Medulla oblongata (tissue), 1 donor: ENCODE measurements around the gene ALS2.
"Not testable (repeated sequence)": the region's sequence is repeated elsewhere in the genome, so short reads cannot be mapped to it uniquely, and the experiment has no call there.

Source experiments
- DNase-seq: peaks from one replicate; pipeline ENCODE4 v3.0.0-alpha.2; 2015; ENCODE audit errors: extremely low spot score

Gene ALS2

DNA sequence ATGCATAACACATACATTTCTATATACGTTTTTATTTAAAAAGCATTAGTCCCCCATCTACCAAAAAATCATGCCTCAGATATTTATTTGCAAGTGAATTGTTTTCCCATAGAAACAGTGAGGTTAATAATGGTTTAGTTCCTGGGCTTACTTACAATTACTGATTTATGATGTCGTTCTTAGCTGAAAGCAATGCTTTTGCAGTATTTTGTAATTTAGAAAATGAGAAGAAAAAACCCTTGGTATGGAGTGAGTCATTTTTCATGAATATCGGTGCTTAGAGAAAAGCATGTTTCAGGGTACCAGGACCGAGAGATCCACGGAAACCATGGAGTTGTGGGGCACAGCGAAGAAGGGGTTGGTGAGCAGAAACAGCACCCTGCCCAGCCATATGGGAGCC is 13.6 kb upstream of the ALS2 start:
- DNase-seq = no peak

DNA sequence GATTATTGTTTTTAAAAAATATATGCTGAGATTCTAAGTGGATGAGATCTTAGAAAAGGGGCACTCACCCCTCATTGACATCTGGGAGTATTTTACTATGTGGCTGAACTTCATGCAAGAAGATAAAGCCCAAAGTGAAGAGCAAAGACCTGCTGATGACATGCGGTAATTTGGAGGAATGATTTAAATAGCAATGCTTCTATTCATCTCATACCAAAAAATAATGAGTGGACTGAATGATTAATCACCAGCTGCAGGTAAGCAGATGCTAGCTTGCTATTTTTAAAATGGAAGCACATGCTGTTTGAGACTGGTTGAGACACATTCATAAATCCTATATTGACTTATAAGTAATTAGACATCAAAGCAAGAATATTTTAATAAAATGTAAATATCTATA is 12.9 kb upstream of the ALS2 start:
- DNase-seq = no peak

DNA sequence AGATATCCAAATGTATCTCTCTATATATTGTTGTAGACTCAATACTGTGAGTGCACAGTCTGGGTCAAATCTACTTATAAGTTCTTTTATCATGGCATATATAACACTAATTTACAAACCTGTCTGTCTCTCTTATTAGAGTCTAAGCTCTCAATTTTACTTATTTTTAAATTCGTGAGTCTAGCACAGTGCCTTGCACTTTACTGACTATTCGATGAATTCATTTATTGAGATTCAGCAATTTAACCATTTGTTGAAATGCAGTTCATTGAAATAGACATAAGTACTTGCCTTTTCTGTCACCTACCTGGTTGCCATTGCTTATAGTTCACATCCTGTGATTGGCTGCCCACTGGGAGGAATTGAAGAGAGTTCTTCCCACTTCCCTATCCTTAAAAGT is 10.3 kb upstream of the ALS2 start:
- DNase-seq = no peak

DNA sequence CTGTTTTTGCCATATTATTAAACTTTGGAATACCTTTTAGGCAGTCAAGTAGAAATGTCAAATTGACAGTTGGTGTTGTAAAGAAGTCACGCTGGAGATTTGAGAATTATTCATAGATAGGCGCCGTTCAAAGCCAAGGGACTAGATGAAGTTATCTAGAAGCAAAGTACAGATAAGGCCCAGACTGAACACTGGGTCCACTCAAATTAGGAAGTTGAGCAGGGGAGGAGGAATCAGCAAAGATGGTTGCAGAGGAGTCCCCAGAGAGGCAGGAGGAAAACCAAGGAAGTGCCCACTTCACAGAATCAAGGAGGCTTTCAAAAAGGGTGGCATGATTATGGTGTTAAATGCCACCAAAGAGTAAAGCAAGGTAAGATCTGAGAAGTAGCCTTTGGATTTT is 9.6 kb upstream of the ALS2 start:
- no peak for DNase-seq

DNA sequence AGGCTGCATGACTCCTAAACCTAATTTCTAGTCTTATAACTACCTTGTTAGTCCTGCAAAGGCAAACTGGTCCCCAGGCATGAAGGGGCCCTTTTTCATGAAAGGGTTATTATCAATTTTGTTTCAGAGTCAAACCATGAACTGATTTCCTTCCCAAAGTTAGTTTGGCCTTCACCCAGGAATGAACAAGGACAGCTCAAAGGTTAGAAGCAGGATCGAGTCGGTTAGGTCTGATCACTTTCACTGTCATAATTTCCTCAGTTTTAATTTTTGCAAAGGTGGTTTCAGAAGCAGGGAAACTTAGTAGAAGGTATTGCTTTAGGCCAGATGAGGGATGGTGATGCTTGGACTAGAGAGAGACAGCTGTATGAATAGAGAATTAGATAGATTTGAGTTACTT is 8.7 kb upstream of the ALS2 start:
- DNase-seq = no peak

DNA sequence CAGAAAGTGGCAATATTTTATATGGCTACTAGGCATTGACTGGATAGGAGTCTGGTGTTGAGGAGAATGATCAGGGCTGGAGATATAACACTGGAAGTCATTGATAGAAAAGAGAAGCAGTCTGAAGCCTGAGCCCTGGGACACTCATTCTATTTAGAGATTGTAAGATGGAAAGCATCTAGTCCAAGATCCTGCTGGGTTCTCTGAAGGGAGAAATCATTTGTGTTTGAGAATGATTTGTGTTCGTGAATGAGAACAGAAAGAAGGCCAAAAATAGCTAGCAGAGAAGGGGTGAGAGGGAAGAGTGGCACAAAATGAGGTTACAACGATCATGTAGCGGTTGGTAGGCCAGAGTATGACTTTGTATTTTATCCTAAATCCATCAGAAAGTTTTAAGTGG is 7.6 kb upstream of the ALS2 start:
- no peak for DNase-seq

DNA sequence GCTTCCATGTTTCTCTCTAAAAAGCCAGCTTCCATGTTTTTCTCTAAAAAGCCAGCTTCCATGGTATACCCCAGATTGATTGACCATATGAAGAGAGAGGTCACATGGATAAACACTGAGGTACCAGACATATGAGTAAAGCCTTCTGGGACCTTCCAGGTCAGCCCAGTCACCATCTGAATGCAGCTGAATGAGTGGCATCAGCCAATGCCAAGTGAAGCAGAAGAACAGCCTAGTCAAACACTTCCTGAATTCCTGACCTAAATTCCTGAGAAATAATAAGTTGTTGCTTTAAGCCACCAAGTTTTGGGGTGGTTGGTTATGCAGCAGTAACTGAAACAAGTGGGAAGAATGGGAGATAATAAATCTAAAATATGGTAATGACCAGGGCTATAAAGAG is 5.7 kb upstream of the ALS2 start:
- no peak for DNase-seq

DNA sequence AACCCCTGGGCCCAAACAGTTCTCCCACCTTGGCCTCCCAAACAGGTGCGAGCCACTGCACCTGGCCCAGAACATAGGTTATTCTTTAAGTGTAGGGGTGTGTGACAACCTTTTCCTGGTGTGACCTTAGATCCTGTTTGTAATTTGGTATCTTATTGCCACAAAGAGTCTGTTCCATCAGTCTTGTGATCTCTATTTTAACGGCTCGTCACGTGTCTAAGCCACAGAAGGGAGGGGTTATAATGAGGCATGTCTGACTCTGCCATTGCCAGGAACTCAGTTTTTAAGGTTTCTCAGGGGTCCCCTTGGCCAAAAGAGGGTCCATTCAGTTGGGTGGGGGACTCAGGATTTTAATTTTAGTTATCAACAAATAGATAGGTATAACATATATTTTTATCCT is 4.4 kb upstream of the ALS2 start:
- DNase-seq = no peak

DNA sequence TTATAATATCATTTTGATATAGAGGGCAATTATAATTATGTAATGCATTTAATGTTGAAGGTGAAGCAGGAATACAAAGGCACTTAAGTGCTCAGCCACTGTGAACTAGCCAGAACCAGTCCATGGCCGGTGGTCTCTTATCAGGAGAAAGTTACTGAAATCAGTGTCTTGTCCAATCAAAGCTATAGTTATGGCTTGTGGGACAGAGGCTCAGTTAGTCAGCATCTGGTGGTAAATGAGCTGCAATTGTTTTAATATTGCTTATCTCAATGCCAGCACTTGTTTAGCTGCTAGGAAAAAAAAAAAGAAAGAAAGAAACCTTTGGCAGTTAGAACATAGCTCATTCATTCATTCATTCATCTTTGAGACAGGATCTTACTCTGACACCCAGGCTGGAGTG is 3.8 kb upstream of the ALS2 start:
- no peak for DNase-seq

DNA sequence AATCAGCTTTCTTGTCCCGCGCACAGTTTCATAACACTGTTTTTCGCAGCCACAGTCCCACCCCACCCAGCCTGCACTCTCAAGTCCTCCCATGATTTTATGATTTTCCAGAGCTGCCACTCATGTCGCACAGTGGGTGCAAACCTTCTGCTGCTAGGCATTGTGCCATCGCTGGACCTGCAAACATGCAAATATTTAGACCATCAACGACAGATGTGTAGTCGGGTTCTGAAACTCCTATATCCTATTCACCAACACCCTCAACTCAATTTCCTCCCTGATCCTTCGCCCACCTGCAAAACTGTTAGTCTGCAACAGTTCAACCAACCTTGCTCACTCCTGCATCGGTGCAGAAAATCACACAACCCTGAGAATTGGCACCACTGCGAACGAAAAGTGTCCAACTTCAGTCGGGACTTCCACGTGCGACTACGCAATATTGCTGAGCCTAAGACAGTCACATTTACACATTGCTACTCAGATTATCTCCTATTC is 871 bp upstream of the ALS2 start:
- DNase-seq = peak; percentile 27

DNA sequence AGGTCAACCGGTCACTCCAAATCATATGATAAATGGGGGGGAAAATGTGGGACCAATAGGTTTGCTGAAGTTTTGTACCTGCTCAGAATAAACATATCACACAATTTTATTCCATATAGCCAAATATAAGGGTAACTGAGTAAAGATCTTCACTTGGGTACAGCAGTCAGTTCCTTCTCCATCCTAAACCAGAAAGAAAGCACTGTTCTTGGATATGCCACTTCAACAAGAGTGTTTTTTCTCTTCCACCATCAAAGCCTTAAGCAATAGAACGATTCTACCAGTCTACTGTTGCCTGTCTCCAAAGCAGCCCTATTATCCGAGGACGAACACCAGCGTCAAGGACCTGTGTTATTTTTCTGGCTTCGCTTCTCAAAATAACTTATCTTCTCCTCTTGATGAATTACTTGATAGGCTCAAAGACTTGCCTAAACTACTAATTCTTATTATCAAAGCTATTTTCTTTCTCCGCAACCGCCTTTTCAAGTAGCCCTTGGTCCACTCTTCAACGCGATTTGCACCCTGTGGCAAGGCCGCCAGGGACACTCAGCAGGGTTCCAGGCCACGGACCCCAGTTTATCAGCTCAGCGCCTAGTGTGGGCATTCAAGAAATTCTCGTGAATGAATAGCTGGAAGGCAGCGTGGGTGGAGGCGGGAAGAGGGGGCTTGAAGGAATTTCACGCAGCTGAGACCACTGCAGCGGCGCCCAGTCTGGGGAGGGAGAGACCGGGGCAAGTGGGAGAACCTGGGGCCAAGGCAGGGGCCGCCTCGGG is 646 bp downstream of the ALS2 start:
- DNase-seq = peak; percentile 22

DNA sequence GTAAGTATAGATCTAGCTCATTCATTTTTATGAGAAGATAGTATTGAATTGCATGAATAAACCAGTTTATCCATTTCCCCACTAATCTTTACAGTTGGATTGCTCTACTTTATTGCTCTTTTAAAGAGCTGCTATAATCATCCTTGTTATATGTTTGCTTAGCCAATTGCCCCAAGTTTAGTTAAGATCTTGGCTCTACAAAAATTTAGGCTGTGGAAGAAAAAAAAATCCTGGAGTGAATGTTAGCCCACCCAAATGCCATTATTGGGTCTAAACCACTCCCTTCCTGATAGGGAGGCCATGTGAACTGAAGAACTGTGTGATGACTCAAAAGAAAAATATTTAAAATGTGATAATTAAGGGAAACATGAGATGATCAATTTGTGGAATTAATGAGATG is 2.9 kb downstream of the ALS2 start:
- DNase-seq = no peak

DNA sequence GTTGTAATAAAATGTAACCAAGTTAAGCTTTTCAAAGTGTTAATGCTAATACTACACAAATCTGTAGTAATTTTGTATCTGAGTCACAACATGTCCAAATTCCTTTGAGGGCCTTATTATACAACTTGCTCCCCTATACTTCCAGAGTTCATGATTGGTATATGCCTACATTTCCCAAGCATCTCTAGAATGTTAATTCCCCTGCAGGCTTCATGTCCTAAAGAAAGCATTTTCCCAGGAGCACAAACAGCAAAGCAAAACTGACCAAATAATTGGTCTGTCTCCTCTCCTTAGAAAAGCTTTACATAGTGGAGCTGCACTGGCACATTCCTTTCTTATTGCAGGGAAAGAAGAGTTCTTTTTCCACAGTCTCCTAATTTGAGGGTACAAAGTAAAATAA is 3.7 kb downstream of the ALS2 start:
- no peak for DNase-seq

DNA sequence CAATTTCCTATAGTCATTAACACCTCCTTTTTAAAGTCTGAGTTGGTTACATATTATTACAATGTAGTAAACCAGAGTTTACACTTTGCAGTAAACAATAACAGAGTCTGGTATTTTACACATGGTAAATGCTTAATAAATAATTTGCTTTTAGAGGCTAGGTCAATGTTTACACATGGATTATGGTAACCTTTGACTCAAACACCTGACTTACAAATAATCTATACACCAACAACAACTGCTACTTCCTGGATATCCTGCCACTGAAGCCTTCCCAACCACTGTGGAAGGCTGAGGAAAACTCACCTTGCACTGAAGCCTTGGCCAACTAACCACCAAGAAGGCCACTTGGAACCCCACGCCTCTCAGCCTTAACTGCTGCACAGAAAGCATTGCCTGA is 5.4 kb downstream of the ALS2 start:
- DNase-seq = no peak

DNA sequence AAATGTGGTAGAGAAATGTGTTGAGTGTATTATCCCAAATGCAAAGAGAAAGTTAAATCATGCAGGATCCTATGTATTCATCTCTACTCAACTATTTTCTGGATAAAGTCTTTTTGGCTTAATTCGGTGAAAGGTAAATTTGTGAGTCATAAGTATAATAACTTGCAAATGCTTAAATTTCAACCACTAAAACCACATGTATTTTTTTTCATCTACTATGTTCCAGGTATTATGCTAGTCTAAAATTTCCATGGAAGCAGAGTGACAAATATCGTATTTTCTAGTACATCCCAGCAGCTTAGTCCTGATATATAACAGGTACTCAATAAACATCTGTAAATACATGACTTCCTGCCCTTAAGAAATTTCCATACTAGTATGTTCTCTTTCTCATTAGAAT is 6.2 kb downstream of the ALS2 start:
- no peak for DNase-seq

DNA sequence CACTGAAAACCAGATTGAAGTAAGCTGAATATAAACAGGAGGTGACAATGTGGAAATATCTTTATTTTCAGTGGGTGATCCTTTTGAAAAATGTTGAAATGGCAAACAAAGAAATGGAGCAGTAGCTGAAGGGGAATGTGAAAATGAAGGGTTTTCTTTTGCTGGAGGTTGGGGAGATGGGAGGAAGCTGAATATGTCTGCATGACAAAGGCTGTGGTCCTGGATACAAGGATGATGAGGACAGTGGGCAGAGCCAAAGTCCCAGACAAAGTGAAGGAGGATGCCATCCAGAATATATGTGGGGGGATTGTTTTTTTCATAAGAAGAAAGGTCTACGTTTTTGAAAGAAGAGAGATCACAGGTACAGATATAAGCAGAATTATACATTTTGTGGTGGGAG is 6.7 kb downstream of the ALS2 start:
- DNase-seq = no peak

DNA sequence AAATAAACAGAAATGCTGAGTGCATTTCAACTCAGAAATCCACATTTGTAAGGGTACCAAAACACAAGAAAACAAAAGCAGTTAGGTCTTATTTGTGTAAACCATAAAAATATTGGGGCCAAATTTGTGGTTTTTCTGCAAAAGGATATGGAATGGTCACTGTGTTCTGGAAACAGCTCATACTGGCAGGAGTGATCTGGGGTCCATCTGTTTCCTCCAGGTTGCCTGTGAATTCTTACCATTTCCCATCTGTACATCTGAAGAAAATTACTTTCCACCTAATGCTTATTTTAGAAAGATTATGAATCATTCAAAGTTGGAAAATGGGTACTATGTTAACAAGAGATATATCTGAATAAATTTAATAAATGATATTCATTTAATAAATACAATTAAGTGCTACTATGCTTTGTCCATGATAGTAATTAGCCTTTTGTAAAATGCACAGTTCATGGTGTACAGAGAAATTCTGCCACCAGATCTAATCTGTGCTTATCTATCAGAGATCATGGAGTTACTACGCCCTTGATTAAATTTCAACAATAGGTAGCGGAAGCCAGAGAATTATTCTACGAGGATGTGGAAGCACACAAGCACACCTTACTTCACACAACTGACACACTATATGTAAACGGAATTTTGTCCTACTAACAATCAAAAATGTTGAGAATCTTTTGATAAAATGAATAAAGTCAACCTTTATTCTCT is 10.9 kb downstream of the ALS2 start:
- DNase-seq = no peak

DNA sequence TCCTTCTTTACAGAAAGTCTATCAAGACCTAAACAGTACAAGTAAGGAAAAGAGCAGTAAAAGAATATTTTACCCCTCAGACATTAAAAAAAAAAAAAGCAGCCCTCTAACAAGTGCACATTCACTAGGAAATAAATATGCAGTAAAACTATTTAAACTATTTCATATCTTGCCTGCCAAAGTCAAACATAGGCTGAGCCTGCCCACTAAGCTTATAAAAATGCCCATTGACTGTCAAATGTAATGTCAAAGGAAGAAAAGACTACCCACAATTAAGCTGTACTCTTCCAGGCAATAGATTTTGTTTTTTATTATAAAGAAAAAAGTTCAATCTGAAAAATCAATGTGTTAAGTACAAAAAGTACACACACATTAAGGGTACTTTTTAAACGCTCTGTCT is 11.8 kb downstream of the ALS2 start:
- DNase-seq = no peak

DNA sequence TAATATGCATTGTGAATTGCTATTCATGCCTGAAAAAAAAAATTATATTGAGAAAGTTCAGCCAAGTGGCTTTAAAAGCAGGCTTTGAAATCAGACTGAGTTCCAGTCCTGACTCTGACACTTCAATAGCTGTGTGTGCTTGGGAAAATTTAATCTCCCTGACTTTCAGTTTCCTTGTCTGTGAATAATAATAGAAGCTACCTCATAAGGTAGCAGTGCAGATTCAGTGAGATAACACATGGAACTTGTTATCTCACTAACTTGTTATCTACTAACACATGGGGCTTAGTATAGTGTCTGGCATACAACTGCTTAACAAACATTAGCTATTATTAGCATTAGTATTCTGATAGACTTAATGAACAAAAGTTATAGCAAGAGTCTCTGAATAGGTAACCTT is 14.9 kb downstream of the ALS2 start:
- DNase-seq = no peak

DNA sequence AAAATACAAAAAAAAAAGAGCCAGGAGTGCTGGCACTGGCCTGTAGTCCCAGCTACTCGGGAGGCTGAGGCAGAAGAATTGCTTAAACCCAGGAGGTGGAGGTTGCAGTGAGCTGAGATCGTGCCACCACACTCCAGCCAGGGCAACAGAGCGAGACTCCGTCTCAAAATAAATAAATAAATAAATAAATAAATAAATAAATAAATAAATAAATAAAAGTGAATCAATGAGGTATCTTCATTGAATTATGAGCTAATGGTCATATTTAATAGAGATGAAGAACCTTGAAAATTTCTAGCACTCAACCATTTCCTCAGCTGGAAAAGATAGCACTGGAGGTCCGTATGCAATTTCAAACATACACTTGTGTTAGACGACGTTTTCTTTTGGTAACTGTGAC is 16.3 kb downstream of the ALS2 start:
- DNase-seq = not testable (repeated sequence)

DNA sequence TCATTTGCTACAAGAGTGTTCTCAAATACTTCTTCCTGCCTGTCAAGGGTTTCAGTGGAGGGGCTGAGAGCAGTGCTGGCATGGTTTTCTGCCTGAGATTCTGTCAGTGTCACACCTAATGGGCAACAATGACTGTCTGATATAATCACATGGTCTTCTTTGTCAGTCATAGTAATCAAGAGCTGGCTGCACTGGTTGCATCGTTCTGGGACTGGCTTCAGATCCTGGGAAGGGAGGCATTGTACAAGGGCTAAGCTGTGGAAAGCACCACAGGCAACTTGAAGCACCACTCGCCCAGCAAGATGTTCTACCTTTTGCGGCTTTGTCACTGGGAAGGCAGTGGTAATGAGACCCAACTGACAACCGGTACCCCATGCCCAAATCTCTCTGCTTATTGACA is 19.6 kb downstream of the ALS2 start:
- DNase-seq = no peak

DNA sequence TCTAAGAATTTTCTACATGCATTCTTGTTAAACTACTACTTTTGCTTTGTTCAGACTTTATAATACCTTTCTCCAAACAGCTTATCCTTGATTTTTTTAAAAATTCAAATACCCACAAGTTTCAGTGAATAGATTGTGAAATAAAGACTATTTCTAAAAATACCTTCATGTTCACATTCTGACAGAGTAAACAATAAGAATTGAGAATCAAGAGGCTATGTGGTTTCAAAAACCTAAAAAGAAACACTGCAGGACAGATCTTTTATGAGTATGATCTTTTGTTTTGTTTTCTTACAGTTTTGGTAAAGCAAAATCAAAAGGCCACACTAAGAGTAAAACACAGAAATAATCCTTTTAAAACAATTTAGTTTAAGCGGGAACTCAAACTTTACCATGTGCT is 21.2 kb downstream of the ALS2 start:
- DNase-seq = no peak

DNA sequence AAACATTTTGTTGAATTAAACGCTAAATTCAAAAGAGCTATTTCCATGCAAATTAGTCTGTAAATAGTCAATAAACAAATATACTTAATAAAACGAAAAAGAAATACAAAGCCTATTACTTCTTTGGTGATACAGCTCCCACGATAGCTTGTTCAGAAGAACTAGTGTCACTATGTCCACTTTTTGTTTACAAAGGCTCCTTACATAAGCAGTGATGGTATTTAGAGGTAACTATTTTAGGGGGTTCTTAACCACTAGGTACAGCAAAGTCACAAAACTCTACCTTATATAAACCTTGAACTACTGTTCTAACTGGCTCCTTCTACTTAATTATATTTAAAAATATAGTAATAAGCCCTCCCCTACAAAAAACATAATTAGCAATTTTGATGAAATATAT is 21.9 kb downstream of the ALS2 start:
- DNase-seq = no peak

DNA sequence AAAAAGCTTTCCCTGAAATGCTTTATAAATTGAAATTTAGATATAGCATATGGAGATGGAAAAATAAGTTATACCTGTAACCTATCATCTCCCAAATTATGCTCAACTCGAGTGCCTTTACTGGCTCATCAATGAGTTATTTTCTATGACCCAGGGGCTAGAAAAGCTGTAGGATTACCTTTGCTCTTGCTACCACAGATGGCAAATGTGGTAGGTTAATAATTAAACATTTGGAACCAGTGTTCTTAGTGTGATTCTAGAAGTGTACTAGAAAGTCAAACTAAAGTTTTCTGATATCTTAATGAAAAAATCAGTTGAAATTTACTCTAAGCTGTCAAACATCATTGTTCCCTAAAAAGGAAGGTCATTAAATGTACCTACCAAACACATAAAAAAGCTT is 22.5 kb downstream of the ALS2 start:
- no peak for DNase-seq
